HK-2 (cell line): ENCODE data around the gene TRMT61A.

ENCODE experiments used
- DNase-seq: peaks from one replicate; pipeline ENCODE4 v3.0.0-alpha.2; 2018; ENCODE audit not compliant: unreplicated experiment

Gene TRMT61A

GRCh38 chr14:103563226-103563620, 34.2 kb downstream of the TRMT61A start:
- DNase-seq, result no peak

GRCh38 chr14:103563844-103564505, 35.0 kb downstream of the TRMT61A start:
- no peak for DNase-seq

DNA sequence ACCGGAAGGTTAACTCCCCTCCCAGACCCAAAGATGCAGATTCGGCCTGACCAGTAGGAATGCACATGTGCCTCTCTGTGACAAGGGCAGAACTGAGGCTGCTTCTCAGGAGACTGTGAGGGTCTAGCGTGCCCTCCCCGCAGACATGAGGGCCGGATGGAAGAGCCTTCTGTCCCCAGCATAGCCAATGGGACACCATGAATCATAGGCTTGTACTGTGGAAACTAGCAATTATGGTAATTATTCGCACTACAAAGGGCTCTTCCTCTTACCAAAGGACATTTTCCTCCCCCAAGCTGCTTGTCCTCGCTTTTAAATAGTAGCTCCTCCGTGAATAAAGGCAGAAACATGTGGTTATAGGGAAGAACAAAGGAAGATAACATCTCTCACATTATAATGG, 40.0 kb downstream of the TRMT61A start:
- no peak for DNase-seq

GRCh38 chr14:103569408-103569807, 40.4 kb downstream of the TRMT61A start:
- no peak for DNase-seq

DNA sequence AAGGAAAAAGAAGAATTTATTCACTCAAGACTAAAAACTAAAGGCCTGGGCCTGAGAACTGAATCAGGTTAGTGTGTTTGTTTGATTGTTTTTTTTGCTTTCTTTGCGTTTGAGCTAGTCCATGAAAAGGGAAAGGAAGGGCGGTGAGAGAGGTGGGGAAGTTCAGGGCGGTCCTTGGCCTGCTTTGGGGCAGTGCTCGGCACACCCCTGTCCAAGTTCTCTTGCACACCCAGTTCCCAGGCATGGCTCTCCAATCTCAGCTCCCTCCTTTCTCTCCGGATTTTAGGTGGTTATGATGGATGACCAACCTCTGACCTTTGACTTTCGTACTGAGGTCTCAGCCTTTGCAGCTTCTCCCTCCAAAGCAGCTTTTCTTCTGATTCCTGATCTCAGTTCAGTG, 45.1 kb downstream of the TRMT61A start:
- no peak for DNase-seq

GRCh38 chr14:103574707-103575285, 45.8 kb downstream of the TRMT61A start:
- DNase-seq, result no peak

- DNase-seq, result peak; percentile 77
Observed at GRCh38 chr14:103576371-103577024, 47.5 kb downstream of the TRMT61A start.

- DNase-seq, result no peak
Observed at GRCh38 chr14:103578401-103579075, 49.5 kb downstream of the TRMT61A start.

- DNase-seq, result no peak
Observed at GRCh38 chr14:103581206-103581605, 52.2 kb downstream of the TRMT61A start.

DNA sequence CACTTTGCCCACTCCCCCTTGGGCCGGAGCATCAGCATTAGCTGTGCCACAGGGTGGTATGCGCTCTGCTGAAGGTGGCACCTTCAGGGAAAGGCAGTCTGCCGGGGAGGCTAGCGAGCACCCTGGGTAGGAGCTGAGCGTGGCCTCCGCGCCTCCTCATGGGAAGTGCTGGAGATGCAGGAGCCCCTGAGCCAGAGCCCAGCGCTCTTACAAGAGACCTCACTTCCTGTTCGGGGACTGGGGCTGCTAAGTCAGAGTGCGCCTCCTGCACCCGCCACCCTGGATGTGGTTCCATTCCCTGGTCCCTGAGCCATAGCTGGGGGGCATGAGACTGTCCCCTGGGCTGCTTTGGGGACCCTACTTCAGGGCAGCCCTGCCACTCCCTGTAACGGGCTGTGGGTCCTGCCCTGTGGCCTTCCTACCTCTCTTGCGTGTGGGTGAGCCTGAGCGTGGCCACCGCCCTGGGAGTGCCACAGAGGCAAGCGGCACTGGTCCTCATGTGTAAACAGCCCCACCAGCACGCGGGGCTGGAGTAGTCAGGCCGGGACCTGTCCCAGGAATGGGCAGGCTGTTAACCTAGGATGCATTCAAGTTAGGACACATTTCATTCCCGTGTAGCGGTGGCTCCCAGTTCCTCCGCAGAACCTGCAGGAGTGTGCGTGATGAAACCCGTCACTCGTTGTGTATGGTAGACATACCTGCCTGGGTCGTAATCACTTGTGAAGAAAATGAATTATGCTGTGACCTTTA, 53.1 kb downstream of the TRMT61A start:
- DNase-seq, result no peak

- DNase-seq, result no peak
Observed at GRCh38 chr14:103584326-103584915, 55.4 kb downstream of the TRMT61A start.
